HEK293 (cell line): ENCODE measurements around the gene SDC1.

Experiments used
- CTCF ChIA-PET: fragments of 350-600 bp; formaldehyde crosslinking; extraction: SDS; loops from one replicate; lab custom pipeline; 2021; ENCODE audit warnings: antibody characterized with exemption; lab: Yijun Ruan, JAX
- POLR2A ChIA-PET: fragments of 300-600 bp; formaldehyde crosslinking; extraction: SDS; loops from one replicate; lab custom pipeline; 2020; ENCODE audit warnings: antibody characterized with exemption, inconsistent platforms; lab: Yijun Ruan, JAX
- H3K27ac ChIP-seq: fragments of 200-500 bp; sonication (Bioruptor generic); 2 replicates; pipeline ENCODE4 v1.5.1; 2014; ENCODE audit warnings: low read depth, low read length, control low read depth, inconsistent platforms; ENCODE audit errors: extremely low read depth
- H3K36me3 ChIP-seq, 2 experiments: fragments of 200-500 bp in 1 of 2; sonication (Bioruptor generic) in 1 of 2; 1 replicate in 1 of 2; 2 replicates in 1 of 2; pipeline ENCODE4 v1.5.1; 2014 to 2017; ENCODE audit warnings: inconsistent platforms in 2 of 2, low read length in 2 of 2; ENCODE audit not compliant: control insufficient read depth in 2 of 2, insufficient read depth in 1 of 2
- H3K4me1 ChIP-seq: fragments of 200-500 bp; sonication (Bioruptor generic); 2 replicates; pipeline ENCODE4 v1.5.1; 2014; ENCODE audit warnings: mild to moderate bottlenecking, low read length, inconsistent platforms; ENCODE audit not compliant: control insufficient read depth, insufficient read depth
- H3K4me3 ChIP-seq: 2 replicates; pipeline ENCODE4 v1.5.1; 2011; ENCODE audit warnings: low read depth, mild to moderate bottlenecking, control low read depth, low read length, moderate library complexity
- H3K9me3 ChIP-seq: fragments of 200-500 bp; sonication (Bioruptor generic); 2 replicates; pipeline ENCODE4 v1.5.1; 2014; ENCODE audit warnings: low read depth, low read length, inconsistent platforms; ENCODE audit not compliant: control insufficient read depth, insufficient read depth
- BCL11B ChIP-seq: fragments of 450-650 bp; formaldehyde crosslinking; IDR thresholded peaks from 2 replicates; pipeline ENCODE4 v1.5.1; 2016; ENCODE audit warnings: low read depth, missing biosample characterization, missing genetic modification characterization
- GFI1B ChIP-seq: fragments of 450-650 bp; formaldehyde crosslinking; IDR thresholded peaks from 2 replicates; pipeline ENCODE4 v1.5.1; 2016; ENCODE audit warnings: missing biosample characterization, missing genetic modification characterization
- GLI4 ChIP-seq: fragments of 450-650 bp; formaldehyde crosslinking; IDR thresholded peaks from 2 replicates; pipeline ENCODE4 v1.5.1; 2016; ENCODE audit warnings: missing biosample characterization, missing genetic modification characterization
- HIC1 ChIP-seq: fragments of 450-650 bp; formaldehyde crosslinking; IDR thresholded peaks from 2 replicates; pipeline ENCODE4 v1.5.1; 2016; ENCODE audit warnings: missing biosample characterization, missing genetic modification characterization
- KLF10 ChIP-seq: fragments of 450-650 bp; IDR thresholded peaks from 2 replicates; pipeline ENCODE4 v1.5.1; 2018; ENCODE audit warnings: missing biosample characterization, mild to moderate bottlenecking, missing genetic modification characterization
- KLF7 ChIP-seq: fragments of 450-650 bp; formaldehyde crosslinking; IDR thresholded peaks from 2 replicates; pipeline ENCODE4 v1.5.1; 2016; ENCODE audit warnings: missing biosample characterization, missing genetic modification characterization, borderline replicate concordance
- PRDM1 ChIP-seq: fragments of 450-650 bp; formaldehyde crosslinking; IDR thresholded peaks from 2 replicates; pipeline ENCODE4; 2016; ENCODE audit warnings: missing biosample characterization, missing genetic modification characterization
- RBAK ChIP-seq: fragments of 450-650 bp; formaldehyde crosslinking; IDR thresholded peaks from 2 replicates; pipeline ENCODE4 v1.5.1; 2016; ENCODE audit warnings: missing biosample characterization, missing genetic modification characterization
- ZBTB7A ChIP-seq: fragments of 450-650 bp; formaldehyde crosslinking; IDR thresholded peaks from 2 replicates; pipeline ENCODE4 v1.5.1; 2016; ENCODE audit warnings: low read depth, missing biosample characterization, missing genetic modification characterization
- ZFP41 ChIP-seq: fragments of 450-650 bp; formaldehyde crosslinking; IDR thresholded peaks from 2 replicates; pipeline ENCODE4 v1.5.1; 2016; ENCODE audit warnings: missing biosample characterization, missing genetic modification characterization, borderline replicate concordance
- ZNF133 ChIP-seq: fragments of 450-650 bp; formaldehyde crosslinking; IDR thresholded peaks from 2 replicates; pipeline ENCODE4 v1.5.1; 2016; ENCODE audit warnings: missing biosample characterization, missing genetic modification characterization
- ZNF138 ChIP-seq: fragments of 450-650 bp; formaldehyde crosslinking; IDR thresholded peaks from 2 replicates; pipeline ENCODE4 v1.5.1; 2016; ENCODE audit warnings: missing biosample characterization, missing genetic modification characterization, borderline replicate concordance
- ZNF146 ChIP-seq: fragments of 450-650 bp; formaldehyde crosslinking; IDR thresholded peaks from 2 replicates; pipeline ENCODE4 v1.5.1; 2016; ENCODE audit warnings: missing biosample characterization, missing genetic modification characterization
- ZNF175 ChIP-seq: fragments of 450-650 bp; formaldehyde crosslinking; IDR thresholded peaks from 2 replicates; pipeline ENCODE4 v1.5.1; 2016; ENCODE audit warnings: missing biosample characterization, missing genetic modification characterization
- ZNF341 ChIP-seq: fragments of 450-650 bp; formaldehyde crosslinking; IDR thresholded peaks from 2 replicates; pipeline ENCODE4; 2016; ENCODE audit warnings: low read depth, missing biosample characterization, missing genetic modification characterization
- ZNF350 ChIP-seq: fragments of 450-650 bp; formaldehyde crosslinking; IDR thresholded peaks from 2 replicates; pipeline ENCODE4 v1.5.0; 2017; ENCODE audit warnings: missing biosample characterization, mild to moderate bottlenecking, missing genetic modification characterization
- ZNF354C ChIP-seq: fragments of 450-650 bp; formaldehyde crosslinking; IDR thresholded peaks from 2 replicates; pipeline ENCODE4 v1.5.1; 2016; ENCODE audit warnings: missing biosample characterization, missing genetic modification characterization, low read depth, borderline replicate concordance
- ZNF366 ChIP-seq: fragments of 450-650 bp; formaldehyde crosslinking; conservative IDR thresholded peaks from 2 replicates; pipeline ENCODE4 v1.5.1; 2016; ENCODE audit warnings: missing biosample characterization, missing genetic modification characterization
- ZNF626 ChIP-seq: fragments of 450-650 bp; sonication (Bioruptor Pico); formaldehyde crosslinking; IDR thresholded peaks from 2 replicates; pipeline ENCODE4 v1.5.1; 2018; ENCODE audit warnings: missing biosample characterization, missing genetic modification characterization, inconsistent platforms
- ZNF639 ChIP-seq: fragments of 450-650 bp; formaldehyde crosslinking; IDR thresholded peaks from 2 replicates; pipeline ENCODE4 v1.5.1; 2016; ENCODE audit warnings: missing biosample characterization, missing genetic modification characterization
- ZNF664 ChIP-seq: fragments of 450-650 bp; formaldehyde crosslinking; IDR thresholded peaks from 2 replicates; pipeline ENCODE4 v1.5.1; 2016; ENCODE audit warnings: missing biosample characterization, missing genetic modification characterization
- ZNF707 ChIP-seq: fragments of 450-650 bp; formaldehyde crosslinking; IDR thresholded peaks from 2 replicates; pipeline ENCODE4 v1.5.1; 2016; ENCODE audit warnings: missing biosample characterization, missing genetic modification characterization
- ZNF791 ChIP-seq: fragments of 450-650 bp; formaldehyde crosslinking; IDR thresholded peaks from 2 replicates; pipeline ENCODE4 v1.5.1; 2016; ENCODE audit warnings: missing biosample characterization, missing genetic modification characterization
- ZNF792 ChIP-seq: fragments of 450-650 bp; formaldehyde crosslinking; IDR thresholded peaks from 2 replicates; pipeline ENCODE4 v1.5.1; 2016; ENCODE audit warnings: missing biosample characterization, missing genetic modification characterization
- ZNF837 ChIP-seq: fragments of 450-650 bp; formaldehyde crosslinking; IDR thresholded peaks from 2 replicates; pipeline ENCODE4 v1.5.1; 2016; ENCODE audit warnings: missing biosample characterization, missing genetic modification characterization
- ZSCAN30 ChIP-seq: fragments of 450-650 bp; IDR thresholded peaks from 2 replicates; pipeline ENCODE4 v1.5.1; 2018; ENCODE audit warnings: missing biosample characterization, mild to moderate bottlenecking, missing genetic modification characterization, moderate library complexity
- TF ChIP-seq, protein P1 (sequence below): IDR thresholded peaks from 2 replicates; pipeline ENCODE4 v1.6.1; 2011; ENCODE audit warnings: mild to moderate bottlenecking, low read depth, low read length, borderline replicate concordance
- TF ChIP-seq, protein P2 (sequence below): fragments of 450-650 bp; formaldehyde crosslinking; conservative IDR thresholded peaks from 2 replicates; pipeline ENCODE4 v1.5.1; 2016; ENCODE audit warnings: low read depth, missing biosample characterization, missing genetic modification characterization

SDC1 gene

DNA sequence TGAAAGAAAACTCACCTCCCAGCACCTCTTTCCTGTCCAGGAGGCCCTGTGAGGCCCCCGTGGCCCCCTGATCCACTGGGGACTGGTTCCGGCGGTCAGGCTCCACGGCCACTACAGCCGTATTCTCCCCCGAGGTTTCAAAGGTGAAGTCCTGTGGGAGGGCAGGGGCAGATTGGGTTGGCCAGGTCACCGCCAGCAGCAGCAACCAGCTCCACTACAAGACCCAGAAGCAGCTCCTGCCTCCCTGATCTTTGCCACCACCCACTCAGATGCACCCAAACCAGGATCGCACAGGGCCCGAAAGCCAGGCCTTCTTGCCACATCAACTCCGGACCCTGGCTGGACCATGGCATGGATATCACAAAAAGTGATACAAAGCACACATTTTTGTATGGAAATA, 21.9 kb downstream of the SDC1 start (continued):
- TF ChIP-seq BCL11B (tag by site-specific recombination), result no peak
- TF ChIP-seq ZNF639 (tag by site-specific recombination), result no peak
- no peak for TF ChIP-seq HIC1 (tag by site-specific recombination)
- TF ChIP-seq RBAK (tag by site-specific recombination), result no peak
- no peak for TF ChIP-seq ZNF791
- no peak for TF ChIP-seq KLF10 (tag by site-specific recombination)
- TF ChIP-seq, protein P1, sequence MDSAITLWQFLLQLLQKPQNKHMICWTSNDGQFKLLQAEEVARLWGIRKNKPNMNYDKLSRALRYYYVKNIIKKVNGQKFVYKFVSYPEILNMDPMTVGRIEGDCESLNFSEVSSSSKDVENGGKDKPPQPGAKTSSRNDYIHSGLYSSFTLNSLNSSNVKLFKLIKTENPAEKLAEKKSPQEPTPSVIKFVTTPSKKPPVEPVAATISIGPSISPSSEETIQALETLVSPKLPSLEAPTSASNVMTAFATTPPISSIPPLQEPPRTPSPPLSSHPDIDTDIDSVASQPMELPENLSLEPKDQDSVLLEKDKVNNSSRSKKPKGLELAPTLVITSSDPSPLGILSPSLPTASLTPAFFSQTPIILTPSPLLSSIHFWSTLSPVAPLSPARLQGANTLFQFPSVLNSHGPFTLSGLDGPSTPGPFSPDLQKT, result no peak
- TF ChIP-seq ZNF138 (tag by site-specific recombination), result no peak
- TF ChIP-seq ZNF175, result no peak
- no peak for TF ChIP-seq ZNF707 (tag by site-specific recombination)
- TF ChIP-seq ZNF350 (tag by site-specific recombination), result no peak
- no peak for TF ChIP-seq ZNF354C
- no peak for TF ChIP-seq ZNF341 (tag by site-specific recombination)
- TF ChIP-seq ZNF664 (tag by site-specific recombination), result no peak
- no peak for TF ChIP-seq ZNF146 (tag by site-specific recombination)

GRCh38 chr2:20201671-20202070, 23.3 kb downstream of the SDC1 start:
- no peak for TF ChIP-seq ZNF837 (tag by site-specific recombination)
- no peak for TF ChIP-seq GLI4
- no peak for TF ChIP-seq ZBTB7A
- TF ChIP-seq ZNF366 (tag by site-specific recombination), result no peak
- TF ChIP-seq PRDM1 (tag by site-specific recombination), result no peak
- TF ChIP-seq, protein P2, sequence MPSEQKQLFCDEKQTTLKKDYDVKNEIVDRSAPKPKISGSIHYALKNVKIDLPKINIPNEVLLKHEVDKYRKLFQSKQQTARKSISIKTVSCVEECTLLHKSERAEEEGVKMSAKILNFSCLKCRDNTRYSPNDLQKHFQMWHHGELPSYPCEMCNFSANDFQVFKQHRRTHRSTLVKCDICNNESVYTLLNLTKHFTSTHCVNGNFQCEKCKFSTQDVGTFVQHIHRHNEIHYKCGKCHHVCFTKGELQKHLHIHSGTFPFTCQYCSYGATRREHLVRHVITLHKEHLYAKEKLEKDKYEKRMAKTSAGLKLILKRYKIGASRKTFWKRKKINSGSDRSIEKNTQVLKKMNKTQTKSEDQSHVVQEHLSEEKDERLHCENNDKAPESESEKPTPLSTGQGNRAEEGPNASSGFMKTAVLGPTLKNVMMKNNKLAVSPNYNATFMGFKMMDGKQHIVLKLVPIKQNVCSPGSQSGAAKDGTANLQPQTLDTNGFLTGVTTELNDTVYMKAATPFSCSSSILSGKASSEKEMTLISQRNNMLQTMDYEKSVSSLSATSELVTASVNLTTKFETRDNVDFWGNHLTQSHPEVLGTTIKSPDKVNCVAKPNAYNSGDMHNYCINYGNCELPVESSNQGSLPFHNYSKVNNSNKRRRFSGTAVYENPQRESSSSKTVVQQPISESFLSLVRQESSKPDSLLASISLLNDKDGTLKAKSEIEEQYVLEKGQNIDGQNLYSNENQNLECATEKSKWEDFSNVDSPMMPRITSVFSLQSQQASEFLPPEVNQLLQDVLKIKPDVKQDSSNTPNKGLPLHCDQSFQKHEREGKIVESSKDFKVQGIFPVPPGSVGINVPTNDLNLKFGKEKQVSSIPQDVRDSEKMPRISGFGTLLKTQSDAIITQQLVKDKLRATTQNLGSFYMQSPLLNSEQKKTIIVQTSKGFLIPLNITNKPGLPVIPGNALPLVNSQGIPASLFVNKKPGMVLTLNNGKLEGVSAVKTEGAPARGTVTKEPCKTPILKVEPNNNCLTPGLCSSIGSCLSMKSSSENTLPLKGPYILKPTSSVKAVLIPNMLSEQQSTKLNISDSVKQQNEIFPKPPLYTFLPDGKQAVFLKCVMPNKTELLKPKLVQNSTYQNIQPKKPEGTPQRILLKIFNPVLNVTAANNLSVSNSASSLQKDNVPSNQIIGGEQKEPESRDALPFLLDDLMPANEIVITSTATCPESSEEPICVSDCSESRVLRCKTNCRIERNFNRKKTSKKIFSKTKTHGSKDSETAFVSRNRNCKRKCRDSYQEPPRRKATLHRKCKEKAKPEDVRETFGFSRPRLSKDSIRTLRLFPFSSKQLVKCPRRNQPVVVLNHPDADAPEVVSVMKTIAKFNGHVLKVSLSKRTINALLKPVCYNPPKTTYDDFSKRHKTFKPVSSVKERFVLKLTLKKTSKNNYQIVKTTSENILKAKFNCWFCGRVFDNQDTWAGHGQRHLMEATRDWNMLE (tag by site-specific recombination), result no peak
- no peak for TF ChIP-seq ZFP41 (tag by site-specific recombination)
- TF ChIP-seq ZNF792 (tag by site-specific recombination), result no peak
- no peak for TF ChIP-seq GFI1B (tag by site-specific recombination)
- no peak for TF ChIP-seq KLF7
- no peak for TF ChIP-seq ZSCAN30 (tag by site-specific recombination)
- no peak for TF ChIP-seq ZNF133
- TF ChIP-seq KLF10 (tag by site-specific recombination), result no peak
- TF ChIP-seq ZNF626 (tag by site-specific recombination), result no peak
- H3K4me1 ChIP-seq, result no peaks in the 10 kb centered on the region
- H3K27ac ChIP-seq, result no peak overlapping the region
- ChIA-PET CTCF (no interaction called here), POLR2A (no interaction called here)
- H3K36me3 ChIP-seq, result peaks cover 0 to 48% of the 10 kb centered on the region in 2 experiments; a peak in 1 of 3 replicates
- no peaks in the 10 kb centered on the region for H3K9me3 ChIP-seq
- H3K4me3 ChIP-seq, result no peak overlapping the region
